Measurements from ENCODE around the gene BAZ2A. TPM values are rescaled to one million over a fixed set of nuclear protein-coding genes. Genes with fewer than 3 reads are reported as not detected.

BAZ2A gene
- polyA plus RNA-seq, 3 donors, result 8.9 to 86.0 (median 21.1) TPM

GRCh38 chr12:56599041-56599440, 31.1 kb downstream of the BAZ2A start:
- Histone ChIP-seq H4K20me1 (ENCODE audit: insufficient read depth, low read length) (peaks cover 51% of the 10 kb centered on the region), H3K27me3 (ENCODE audit: control insufficient read depth in 2 of 2, insufficient read depth in 2 of 2, low read length in 2 of 2) (no peaks in the 10 kb centered on the region), H3K9me3 (replicated peaks in 1 of 2; ENCODE audit: control insufficient read depth in 1 of 2, insufficient read depth in 1 of 2, low read length in 2 of 2) (no peaks in the 10 kb centered on the region), H3K4me2 (replicated peaks; ENCODE audit: extremely low read depth, low read length, poor library complexity, severe bottlenecking) (no peak overlapping the region), H3K9ac (ENCODE audit: insufficient read depth, low read length, poor library complexity, severe bottlenecking) (no peak overlapping the region), H3K79me2 (ENCODE audit: insufficient read depth, low read length) (no peaks in the 10 kb centered on the region), H3K27ac (ENCODE audit: low read depth in 1 of 2, low read length in 2 of 2) (no peak overlapping the region), H3K4me3 (replicated peaks in 1 of 3; ENCODE audit: low read depth in 2 of 3, low read length in 3 of 3) (no peak overlapping the region), H3K36me3 (replicated peaks in 1 of 2; ENCODE audit: control insufficient read depth in 1 of 2, insufficient read depth in 2 of 2, low read length in 2 of 2) (peaks cover 86 to 97% of the 10 kb centered on the region in 2 donors), H3K4me1 (ENCODE audit: control insufficient read depth in 1 of 2, insufficient read depth in 2 of 2, low read length in 2 of 2) (no peaks in the 10 kb centered on the region), H2AFZ (ENCODE audit: insufficient read depth, low read depth, low read length, poor library complexity, severe bottlenecking) (no peak overlapping the region)
- no peak for DNase-seq
- intact Hi-C loops (cut with micrococcal nuclease), result no loop called here
- Mint-ChIP-seq H3K9me3 (peaks cover 0 to 3% (median 0%) of the 10 kb centered on the region in 7 donors), H3K4me3 (no peak overlapping the region), H3K4me1 (no peaks in the 10 kb centered on the region), H3K36me3 (peaks cover 81 to 94% of the 10 kb centered on the region in 2 donors), H3K27me3 (ENCODE audit: low read depth in 3 of 3) (no peaks in the 10 kb centered on the region), H3K27ac (no peak overlapping the region)
- 98% methylated on average over 7 of the region's 15 CpGs for WGBS (ENCODE audit: insufficient coverage)
- TF ChIP-seq CTCF (IDR thresholded peaks at IDR 0.05), result no peak

GRCh38 chr12:56596815-56597214, 33.3 kb downstream of the BAZ2A start:
- H3K27ac Mint-ChIP-seq, result peak overlapping the region in 2 of 7 donors; percentile 40 to 48
- no peaks in the 10 kb centered on the region for H3K4me1 ChIP-seq (ENCODE audit: control insufficient read depth in 1 of 2, insufficient read depth in 2 of 2, low read length in 2 of 2)
- 100% methylated on average over 1 of the region's 3 CpGs for WGBS (ENCODE audit: insufficient coverage)
- no peak for TF ChIP-seq CTCF (IDR thresholded peaks at IDR 0.05)
- H3K4me3 ChIP-seq (replicated peaks in 1 of 3; ENCODE audit: low read depth in 2 of 3, low read length in 3 of 3), result no peak overlapping the region
- intact Hi-C loops (cut with micrococcal nuclease), result no loop called here
- H3K9me3 ChIP-seq (replicated peaks in 1 of 2; ENCODE audit: control insufficient read depth in 1 of 2, insufficient read depth in 1 of 2, low read length in 2 of 2), result no peaks in the 10 kb centered on the region
- H4K20me1 ChIP-seq (ENCODE audit: insufficient read depth, low read length), result peaks cover 40% of the 10 kb centered on the region
- peaks cover 63 to 75% of the 10 kb centered on the region in 2 donors for H3K36me3 ChIP-seq (replicated peaks in 1 of 2; ENCODE audit: control insufficient read depth in 1 of 2, insufficient read depth in 2 of 2, low read length in 2 of 2)
- no peak overlapping the region for H3K4me2 ChIP-seq (replicated peaks; ENCODE audit: extremely low read depth, low read length, poor library complexity, severe bottlenecking)
- peaks cover 0 to 1% (median 0%) of the 10 kb centered on the region in 7 donors for H3K9me3 Mint-ChIP-seq
- no peak overlapping the region for H3K9ac ChIP-seq (ENCODE audit: insufficient read depth, low read length, poor library complexity, severe bottlenecking)
- H3K79me2 ChIP-seq (ENCODE audit: insufficient read depth, low read length), result no peaks in the 10 kb centered on the region
- no peaks in the 10 kb centered on the region for H3K27me3 ChIP-seq (ENCODE audit: control insufficient read depth in 2 of 2, insufficient read depth in 2 of 2, low read length in 2 of 2)
- no peak overlapping the region for H3K27ac ChIP-seq (ENCODE audit: low read depth in 1 of 2, low read length in 2 of 2)
- H3K4me3 Mint-ChIP-seq, result no peak overlapping the region
- no peaks in the 10 kb centered on the region for H3K4me1 Mint-ChIP-seq
- DNase-seq, result no peak
- no peak overlapping the region for H2AFZ ChIP-seq (ENCODE audit: insufficient read depth, low read depth, low read length, poor library complexity, severe bottlenecking)
- H3K27me3 Mint-ChIP-seq (ENCODE audit: low read depth in 3 of 3), result peaks cover 0 to 1% (median 0%) of the 10 kb centered on the region in 3 donors
- H3K36me3 Mint-ChIP-seq, result peaks cover 62 to 72% of the 10 kb centered on the region in 2 donors

Data from CD14-positive monocyte (primary cell).